HG02623 (cell line): ENCODE data around the gene MBD5.

Source experiments
- ATAC-seq: cut with Tn5 transposase; IDR thresholded peaks from one replicate; pipeline ENCODE4 v1.9.1; 2021; ENCODE audit warnings: moderate library complexity; ENCODE audit not compliant: unreplicated experiment

The MBD5 gene

DNA sequence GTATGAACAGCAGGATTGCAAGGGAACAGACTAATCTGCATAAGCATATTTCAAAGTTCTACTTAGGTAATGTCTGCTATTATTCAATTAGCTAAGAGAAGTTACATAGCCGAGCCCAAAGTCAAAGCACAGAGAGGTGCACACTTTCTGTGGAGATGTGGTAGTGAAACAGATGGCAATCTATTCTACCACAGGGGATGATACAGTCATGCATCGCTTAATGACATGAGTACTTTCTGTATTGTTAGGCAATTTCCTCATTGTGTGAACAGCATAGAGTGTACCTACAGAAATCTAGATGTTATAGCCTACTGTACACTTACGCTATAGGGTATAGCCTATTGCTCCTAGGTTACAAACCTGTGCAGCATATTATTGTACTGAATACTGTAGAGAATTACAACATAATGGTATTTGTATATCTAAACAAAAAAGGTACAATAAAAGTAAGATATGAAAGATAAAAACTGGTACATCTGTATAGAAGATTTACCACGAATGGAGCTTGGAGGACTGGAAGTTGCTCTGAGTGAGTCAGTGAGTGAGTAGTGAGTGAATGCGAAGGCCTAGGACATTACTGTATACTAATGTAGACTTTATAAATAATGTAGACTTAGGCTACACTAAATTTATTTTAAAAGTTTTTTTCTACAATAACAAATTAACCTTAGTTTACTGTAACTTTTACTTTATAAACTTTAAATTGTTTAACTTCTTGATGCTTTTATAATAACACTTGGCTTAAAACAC, 197.6 kb downstream of the MBD5 start:
- ATAC-seq: no peak

DNA sequence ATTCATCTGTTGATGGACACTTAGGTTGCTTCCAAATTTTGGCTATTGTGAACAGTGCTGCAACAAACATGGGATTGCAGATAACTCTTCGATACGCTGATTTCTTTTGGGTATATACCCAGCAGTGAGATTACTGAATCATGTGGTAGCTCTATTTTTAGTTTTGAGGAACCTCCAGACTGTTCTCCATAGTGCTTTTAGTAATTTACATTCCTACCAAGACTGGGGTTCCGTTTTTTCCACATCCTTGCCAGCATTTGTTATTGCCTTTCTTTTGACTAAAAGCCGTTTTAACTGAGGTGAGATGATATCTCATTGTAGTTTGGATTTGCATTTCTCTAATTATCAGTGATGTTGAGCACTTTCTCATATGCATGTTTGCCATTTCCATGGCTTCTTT, 200.3 kb downstream of the MBD5 start:
- no peak for ATAC-seq

DNA sequence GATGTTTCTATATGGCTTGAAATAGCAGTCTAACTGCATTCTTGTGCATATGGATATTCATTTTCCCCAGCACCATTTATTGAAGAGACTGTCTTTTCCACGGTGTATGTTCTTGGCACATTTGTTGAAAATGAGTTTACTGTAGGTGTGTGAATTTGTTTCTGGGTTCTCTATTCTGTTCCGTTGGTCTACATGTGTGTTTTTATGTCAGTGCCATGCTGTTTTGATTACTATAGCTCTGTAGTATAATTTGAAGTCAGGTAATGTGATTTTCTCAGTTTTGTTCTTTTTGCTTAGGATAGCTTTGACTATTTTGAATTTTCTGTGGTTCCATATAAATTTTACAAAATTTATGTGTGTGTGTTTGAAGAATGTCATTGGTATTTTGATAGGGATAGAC, 201.0 kb downstream of the MBD5 start:
- no peak for ATAC-seq

DNA sequence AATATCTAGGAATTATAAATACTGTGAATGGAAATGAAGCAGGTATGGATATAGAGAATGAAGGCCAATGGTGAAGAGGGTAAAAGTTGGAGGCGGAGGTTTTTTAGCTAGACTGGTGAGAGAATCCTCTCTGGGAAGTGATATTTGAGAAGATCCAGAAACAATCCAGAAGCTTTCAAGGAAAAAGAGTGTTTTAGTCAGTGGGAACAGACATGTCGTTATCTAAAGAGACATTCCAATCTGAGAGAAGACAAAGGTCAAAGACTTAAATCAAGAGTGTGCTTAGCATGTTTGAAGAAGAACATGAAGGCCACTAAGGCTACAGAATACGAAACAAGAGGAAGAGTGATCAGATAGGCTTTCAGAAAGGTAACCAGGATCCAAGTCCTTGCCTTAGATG, 211.0 kb downstream of the MBD5 start:
- no peak for ATAC-seq

DNA sequence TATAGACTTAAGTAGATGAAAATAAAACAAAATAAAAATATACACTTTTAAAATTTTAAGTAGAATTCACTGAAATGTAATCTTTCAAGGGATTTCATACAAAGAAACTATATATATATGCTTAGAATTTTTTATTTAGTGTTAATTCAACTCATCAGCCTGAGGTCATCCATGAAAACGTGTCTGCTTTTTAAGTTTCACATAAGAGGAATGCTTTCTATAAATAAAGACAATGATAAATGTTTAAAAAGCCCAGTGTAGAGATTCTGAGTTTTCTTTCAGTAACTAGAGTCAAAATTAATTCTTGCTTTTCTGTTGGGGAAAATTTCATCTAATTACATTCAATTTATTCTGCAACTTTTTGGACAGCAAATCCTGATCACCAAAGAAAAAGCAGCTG, 213.3 kb downstream of the MBD5 start:
- no peak for ATAC-seq

DNA sequence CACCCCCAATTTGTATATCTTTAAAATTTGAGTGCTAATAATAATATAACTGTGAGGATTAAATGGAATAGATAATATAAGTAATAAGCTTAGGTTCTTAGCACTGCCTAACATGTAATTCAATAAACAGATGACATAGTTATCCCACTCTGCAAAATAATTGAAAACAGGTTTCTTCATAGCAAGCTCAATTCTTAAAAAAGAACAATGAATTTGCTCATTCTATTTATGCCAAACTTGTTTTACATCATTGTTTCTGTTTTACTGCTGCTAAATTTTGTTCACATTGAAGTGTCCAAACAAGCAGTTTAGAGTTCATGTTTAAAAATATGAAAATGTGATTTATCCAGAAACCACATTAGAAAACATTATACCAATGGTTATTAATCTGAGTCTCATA, 217.0 kb downstream of the MBD5 start:
- no peak for ATAC-seq

DNA sequence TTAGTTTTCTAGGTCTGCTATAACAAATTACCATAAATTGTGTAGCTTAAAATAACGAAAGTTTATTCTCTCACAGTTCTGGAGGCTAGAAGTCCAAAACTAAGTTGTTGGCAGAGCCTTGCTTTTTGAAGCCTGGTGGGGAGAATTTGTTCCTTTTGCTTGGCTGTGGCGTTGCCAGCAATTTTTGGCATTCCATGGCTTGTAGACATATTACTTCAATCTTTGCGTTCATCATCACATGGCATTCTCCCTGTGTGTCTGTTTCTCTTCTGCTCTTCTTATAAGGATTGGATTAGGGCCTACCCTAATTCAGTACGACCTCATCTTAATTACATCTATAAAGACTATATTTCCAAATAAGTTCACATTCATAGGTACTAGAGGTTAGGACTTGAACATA, 217.7 kb downstream of the MBD5 start:
- ATAC-seq: no peak

DNA sequence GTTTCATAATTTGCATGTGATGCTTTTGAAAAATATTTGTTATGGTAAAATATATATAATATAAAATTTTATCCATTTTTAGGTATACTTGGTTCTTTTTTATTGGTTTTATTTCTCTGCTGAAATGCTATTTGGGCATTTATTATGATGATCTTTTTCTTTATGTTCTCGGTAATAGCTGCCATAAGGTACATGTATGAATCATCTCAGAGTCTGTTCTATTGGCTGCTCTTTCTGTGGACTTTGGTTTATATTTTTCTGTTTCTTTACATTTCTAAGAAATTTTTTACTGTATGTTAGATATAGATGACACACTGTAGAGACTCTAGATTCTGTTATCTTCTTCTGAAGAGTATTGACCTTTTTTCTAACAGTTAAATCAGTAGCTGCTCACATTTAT, 219.9 kb downstream of the MBD5 start:
- no peak for ATAC-seq

DNA sequence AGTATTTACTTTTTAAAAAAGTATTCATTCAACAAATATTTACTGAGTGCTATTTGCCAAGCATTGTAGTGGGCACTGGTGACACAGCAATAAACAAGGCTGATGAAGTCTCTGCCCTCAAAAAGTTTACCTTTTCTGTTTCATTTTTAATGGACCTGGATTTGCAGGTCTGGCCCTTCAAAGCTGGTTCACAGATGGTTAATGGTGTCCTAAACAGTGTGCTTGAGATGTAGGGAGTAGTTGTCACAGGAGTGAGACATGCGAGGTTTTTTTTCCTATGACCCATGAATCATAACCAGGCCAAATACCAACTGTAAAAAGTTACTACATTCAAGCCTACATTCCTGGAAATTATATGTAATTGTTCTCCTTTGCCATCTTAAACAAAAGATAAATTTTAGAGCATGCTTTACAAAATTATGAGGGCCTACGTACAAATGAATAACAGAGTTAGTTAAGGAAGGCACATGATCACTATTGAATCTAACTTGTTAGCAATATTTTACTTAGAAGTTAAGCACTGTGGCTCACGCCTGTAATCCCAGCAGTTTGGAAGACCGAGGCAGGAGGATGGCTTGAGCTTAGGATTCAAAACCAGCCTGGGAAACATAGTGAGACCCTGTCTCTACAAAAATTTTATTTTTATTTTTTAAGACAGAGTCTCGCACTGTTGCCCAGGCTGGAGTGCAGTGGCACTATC, 223.9 kb downstream of the MBD5 start:
- no peak for ATAC-seq

DNA sequence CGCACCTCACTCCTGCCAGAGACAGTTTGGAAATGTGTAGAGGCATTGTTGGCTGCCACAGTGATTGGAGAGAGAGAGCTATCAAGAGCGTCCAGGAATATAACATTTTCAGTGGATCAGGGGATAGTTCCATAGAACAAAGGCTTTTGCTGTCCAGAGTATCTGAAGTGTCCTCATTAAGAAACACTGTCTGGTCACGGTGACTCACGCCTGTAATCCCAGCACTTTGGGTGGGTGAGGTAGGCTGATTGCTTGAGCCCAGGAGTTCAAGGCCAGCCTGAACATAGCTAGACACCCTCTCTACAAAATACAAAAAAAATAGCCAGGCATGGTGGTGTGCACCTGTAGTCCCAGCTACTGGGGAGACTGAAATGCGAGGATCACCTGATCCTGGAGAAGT, 231.1 kb downstream of the MBD5 start:
- ATAC-seq: no peak

DNA sequence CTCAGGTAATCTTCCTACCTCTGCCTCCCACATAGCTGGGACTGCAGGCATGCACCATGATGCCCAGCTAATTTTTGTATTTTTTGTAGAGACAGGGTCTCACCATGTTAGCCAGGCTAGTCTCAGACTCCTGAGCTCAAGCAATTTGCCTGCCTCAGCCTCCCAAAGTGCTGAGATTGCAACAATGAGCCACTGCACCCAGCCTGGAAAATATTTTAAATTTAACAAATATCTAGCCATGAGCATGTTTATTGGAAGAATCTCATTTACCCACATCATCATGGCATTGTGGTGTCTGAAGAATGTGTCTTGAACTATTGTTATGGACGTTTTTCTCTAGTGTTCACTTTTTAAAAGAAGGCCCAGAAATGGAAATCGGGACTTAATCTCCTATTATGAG, 231.8 kb downstream of the MBD5 start:
- ATAC-seq: no peak

DNA sequence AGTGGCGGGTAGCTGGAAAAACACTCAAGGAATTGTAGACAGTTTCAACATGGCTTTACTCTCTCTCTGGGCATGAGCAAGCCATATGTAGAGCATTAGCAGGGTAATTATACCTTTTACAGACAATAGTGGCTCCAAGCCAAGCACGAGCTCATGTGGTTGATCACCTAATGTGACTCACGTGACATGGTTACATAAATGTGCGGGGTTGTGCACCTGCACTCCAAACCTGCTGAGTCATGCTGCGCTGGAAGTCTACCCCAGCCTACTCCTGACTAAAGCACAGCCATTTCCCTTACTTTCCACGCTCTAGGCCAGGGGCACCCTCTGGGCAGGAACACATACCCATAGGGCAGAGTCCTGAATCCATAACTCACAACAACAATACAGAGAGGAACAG, 232.8 kb downstream of the MBD5 start:
- ATAC-seq: no peak

DNA sequence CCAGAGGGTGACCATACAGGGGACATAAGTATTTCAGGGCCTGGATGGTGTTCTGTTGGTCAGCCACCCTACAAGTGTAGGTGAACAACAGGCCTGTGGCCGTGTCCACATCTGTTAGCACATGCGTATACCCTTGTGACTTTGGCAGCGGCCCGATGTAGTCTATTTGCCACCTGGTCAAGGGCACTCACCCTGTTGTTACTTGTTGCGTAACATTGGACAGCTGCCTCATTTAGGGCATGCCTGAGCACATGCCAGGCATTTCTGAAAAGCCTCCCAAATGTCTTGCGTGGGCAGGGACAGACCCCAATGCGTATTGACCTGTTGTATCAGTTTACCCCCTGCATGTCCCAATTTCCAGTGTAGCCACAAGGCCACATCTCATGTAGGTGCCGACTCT, 235.0 kb downstream of the MBD5 start:
- no peak for ATAC-seq

DNA sequence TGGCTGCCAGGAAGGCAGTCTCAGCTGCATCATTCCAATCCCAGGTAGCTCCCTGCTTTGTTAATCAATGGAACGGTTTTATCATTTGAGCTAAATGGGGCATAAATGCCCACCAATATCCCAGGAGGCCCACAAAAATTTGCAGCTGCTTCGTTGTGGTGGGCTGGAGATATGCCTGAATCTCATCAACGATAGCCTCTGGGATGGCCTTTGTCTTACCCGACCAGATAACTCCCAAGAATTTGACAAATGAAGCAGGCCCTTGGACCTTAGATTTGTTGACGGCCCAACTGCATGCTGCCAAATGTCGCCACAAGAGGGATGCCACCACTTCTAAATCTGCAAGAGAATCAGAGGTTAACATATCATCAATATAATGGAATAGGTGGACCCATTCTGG, 236.4 kb downstream of the MBD5 start:
- ATAC-seq: no peak

DNA sequence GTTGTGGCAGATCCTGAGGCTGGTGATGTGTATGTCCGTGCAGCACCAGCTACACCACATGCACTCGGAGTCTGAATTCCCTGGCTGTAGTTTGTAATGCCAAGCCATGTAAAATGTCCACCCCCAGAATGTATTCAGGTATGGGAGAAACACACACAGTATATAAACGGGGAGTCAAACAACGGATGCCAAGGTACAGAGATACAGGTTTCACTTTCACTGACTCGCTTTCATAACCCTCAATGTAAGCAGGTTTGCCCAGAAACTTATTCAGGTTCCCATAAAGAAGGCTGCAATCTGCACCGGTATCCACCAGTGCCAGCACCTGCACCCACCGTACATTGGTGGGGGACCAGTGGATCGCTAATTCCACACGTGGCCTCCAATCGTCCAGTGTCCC, 237.2 kb downstream of the MBD5 start:
- no peak for ATAC-seq

DNA sequence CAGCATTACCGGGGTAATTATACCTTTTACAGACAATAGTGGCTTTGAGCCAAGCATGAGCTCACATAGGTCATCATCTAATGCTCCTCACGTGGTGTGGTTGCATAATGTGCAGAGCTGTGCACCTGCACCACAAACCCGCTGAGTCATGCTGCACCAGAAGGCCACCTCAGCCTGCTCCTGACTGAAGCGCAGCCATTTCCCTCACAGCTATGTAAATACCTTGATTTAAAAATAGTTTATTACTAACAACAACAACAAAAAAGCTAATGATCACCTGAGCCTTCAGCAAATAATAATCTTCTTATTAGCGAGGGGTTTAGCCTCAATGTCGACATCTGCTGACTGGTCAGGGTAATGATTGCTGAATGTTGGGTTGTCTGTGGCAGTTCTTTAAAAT, 238.8 kb downstream of the MBD5 start:
- ATAC-seq: no peak

DNA sequence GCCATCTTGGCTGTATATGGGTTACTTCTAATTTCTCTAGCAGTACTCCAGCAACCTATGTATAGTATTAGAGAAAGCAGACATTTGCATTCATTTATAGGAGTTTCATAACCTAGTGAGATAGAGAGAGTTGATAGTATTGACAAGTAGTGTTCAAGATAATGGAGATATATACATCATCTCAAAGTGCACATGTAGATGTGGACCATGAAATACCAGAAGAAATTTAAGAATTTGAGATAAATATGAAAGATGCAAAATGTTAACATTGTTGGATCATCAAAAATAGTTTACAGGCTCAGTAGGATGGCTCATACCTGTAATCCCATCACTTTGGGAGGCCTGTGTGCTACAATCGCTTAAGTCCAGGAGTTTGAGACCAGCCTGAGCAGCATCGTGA, 243.0 kb downstream of the MBD5 start:
- no peak for ATAC-seq

DNA sequence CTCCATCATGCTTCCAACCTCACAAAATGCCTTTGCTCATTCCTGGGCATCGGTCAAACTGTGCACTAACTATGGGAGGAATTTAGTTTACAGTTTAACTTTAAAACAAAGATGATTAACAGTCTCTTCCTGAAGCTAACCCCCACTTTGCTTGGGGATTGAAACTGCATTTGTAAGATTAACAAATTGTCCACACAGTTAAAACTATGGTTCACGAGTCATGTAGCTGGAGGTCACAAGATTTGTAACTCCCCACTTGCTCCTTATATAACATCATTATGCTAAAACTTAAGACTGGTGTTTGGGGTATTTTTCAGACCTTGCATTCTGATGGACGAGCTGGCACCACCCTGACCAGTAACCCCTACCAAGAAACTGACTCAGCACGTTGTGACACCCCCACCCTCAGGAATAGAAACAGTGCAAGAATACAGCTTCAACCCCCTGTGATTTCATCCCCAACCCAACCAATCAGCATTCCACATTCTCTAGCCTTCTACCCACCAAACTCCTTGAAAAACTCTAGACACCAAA, 252.3 kb downstream of the MBD5 start:
- no peak for ATAC-seq

DNA sequence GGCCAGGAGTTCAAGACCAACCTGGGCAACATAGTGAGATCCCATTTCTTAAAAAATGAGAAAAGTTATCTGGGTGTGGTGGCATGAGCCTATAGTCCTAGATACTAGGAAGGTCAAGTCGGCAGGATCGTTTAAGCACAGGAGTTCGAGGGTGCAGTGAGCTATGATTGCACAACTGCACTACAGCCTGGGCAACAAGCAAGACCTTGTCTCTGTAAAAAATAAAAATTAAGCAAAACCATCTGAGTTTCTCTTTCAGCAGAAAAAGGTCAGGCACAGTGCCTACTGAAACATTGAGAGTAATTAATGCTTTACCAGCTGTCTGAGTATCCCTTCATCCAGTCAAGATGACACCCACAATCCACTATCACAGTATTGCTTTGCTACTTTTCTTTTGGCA, 258.3 kb downstream of the MBD5 start:
- ATAC-seq: no peak

DNA sequence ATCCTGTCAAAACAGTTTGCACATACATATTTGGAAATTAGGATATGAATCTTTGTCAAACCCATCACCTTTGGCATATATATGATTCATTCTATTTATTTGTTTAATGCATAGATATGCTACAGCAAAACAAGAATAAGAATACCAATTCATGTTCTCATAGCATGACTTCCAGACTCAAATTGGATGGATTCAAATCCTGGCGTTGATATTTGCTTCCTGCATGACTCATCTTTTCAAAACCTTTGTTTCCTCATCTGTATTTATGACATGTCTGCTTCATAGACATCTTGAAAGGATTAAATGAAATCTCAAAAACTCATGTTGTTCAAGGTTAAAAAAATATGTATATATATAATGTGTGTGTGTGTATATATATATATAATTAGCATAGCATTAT, 261.3 kb downstream of the MBD5 start:
- no peak for ATAC-seq

DNA sequence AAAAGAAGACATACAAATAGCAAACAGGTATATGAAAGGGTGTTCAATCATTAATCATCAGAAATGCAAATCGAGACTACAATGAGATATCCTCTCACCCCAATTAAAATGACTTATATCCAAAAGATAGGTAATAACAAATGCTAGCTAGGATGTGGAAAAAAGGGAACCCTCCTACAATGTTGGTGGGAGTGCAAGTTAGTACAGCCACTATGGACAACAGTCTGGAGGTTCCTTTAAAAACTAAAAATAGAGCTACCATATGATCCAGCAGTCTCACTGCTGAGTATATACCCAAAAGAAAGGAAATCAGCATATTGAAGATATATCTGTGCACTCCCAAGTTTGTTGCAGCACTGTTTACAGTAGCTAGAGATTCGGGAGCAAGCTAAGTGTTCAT, 271.5 kb downstream of the MBD5 start:
- ATAC-seq: no peak

DNA sequence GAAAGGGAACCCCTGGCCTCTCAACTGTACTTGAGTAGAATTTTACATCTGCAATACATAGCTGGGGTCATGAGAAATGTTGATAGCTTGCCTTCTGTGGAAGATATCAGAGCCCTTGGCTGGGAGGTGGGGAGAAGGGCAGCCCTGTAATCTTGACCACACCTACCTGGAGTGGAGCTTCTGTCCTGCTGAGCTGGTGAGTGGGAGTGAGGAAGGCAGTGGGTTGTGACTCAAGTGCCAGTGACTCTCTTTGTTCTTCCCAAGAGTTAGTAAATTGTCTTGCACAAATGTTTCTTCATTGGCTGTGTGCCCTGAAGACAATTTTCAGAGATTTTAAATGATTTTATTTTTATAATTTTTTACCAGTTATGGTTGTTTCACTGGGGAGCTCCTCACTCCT, 277.3 kb downstream of the MBD5 start:
- no peak for ATAC-seq

DNA sequence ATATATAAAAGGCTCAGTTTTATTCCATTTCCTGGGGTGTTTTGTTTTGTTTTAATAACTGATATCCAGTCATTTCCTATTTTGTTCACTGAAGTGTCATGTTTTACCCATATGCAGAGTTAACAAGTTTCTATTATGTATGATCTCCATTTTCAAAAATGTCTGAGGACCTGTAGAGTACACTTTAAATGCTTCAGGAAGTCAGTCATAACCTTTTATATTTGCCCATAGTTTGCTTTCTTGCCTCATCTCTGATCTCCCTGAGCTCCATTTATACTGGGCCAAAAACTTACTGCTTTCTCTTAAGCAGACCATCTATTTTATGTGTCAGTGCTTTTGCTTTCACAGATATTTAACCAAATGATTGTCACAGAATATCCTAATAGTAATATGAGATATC, 278.7 kb downstream of the MBD5 start:
- no peak for ATAC-seq
